Upper lobe of left lung (tissue), 4 donors: ENCODE data around the gene FHOD3.

Experiments used
- CTCF ChIP-seq, 6 experiments: fragments of 450-650 bp in 4 of 6; fragments of 200-600 bp in 2 of 6; sonication (generic) in 2 of 6; IDR thresholded peaks; one replicate each; pipeline ENCODE4 v1.5.1; 2016 to 2019; ENCODE audit warnings: antibody characterized with exemption in 6 of 6
- POLR2A ChIP-seq, 4 donors: fragments of 450-650 bp; IDR thresholded peaks; one replicate each; pipeline ENCODE4 v1.5.1; 2016 to 2017; ENCODE audit warnings: antibody characterized with exemption in 4 of 4, mild to moderate bottlenecking in 2 of 4

- no peak for TF ChIP-seq POLR2A (IDR thresholded peaks at IDR 0.05)
- TF ChIP-seq CTCF (IDR thresholded peaks at IDR 0.05): no peak
These were observed 109.3 kb downstream of the FHOD3 start for GRCh38 chr18:36406805-36407204.
